ENCODE results near the gene PSG5.
"Not testable (repeated sequence)": the region's sequence is repeated elsewhere in the genome, so short reads cannot be mapped to it uniquely, and the experiment has no call there.

DNA sequence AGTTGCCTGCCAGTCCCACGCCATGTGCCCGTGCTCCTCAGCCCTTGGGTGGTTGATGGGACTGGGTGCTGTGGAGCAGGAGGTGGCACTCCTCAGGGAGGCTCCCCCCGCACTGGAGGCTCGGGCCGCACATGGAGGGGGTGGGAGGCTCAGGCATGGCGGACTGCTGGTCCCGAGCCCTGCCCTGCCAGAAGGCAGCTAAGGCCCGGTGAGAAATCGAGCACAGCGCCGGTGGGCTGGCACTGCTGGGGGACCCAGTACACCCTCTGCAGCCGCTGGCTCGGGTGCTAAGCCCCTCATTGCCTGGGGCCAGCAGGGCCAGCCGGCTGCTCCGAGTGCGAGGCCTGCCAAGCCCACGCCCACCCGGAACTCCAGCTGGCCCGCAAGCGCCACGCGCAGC, 35.6 kb upstream of the PSG5 start:
- TF ChIP-seq CTCF (IDR thresholded peaks at IDR 0.05); POLR2A (IDR thresholded peaks at IDR 0.05); POLR2AphosphoS5 (IDR thresholded peaks at IDR 0.05; ENCODE audit: insufficient read depth in 1 of 2, low read depth in 1 of 2): not testable (repeated sequence)
